ENCODE results near the gene PPM1E.
"Not testable (repeated sequence)": the region's sequence is repeated elsewhere in the genome, so short reads cannot be mapped to it uniquely, and the experiment has no call there.

The PPM1E gene

GRCh38 chr17:58789831-58790230, 34.2 kb downstream of the PPM1E start:
- Histone ChIP-seq H3K27me3 (peaks cover 41% of the 10 kb centered on the region), H3K4me3 (ENCODE audit: low read depth in 1 of 2, low read length in 1 of 2) (no peak overlapping the region), H3K36me3 (no peaks in the 10 kb centered on the region), H3K9me3 (no peaks in the 10 kb centered on the region), H3K27ac (no peak overlapping the region), H3K4me1 (ENCODE audit: control insufficient read depth in 1 of 2, insufficient read depth in 1 of 2, low read depth in 1 of 2, low read length in 1 of 2) (no peaks in the 10 kb centered on the region)
- no peak for TF ChIP-seq CTCF (IDR thresholded peaks at IDR 0.05)

- H3K9me3 ChIP-seq; H3K36me3 ChIP-seq; H3K4me3 ChIP-seq (ENCODE audit: low read depth in 1 of 2, low read length in 1 of 2); H3K4me1 ChIP-seq (ENCODE audit: control insufficient read depth in 1 of 2, insufficient read depth in 1 of 2, low read depth in 1 of 2, low read length in 1 of 2); H3K27ac ChIP-seq: not testable (repeated sequence)
- H3K27me3 ChIP-seq, result peaks cover 18% of the 10 kb centered on the region
Measured at GRCh38 chr17:58794508-58794907, 38.9 kb downstream of the PPM1E start.

GRCh38 chr17:58802188-58802587, 46.5 kb downstream of the PPM1E start:
- H3K4me1 ChIP-seq (ENCODE audit: control insufficient read depth in 1 of 2, insufficient read depth in 1 of 2, low read depth in 1 of 2, low read length in 1 of 2), result no peaks in the 10 kb centered on the region
- H3K4me3 ChIP-seq (ENCODE audit: low read depth in 1 of 2, low read length in 1 of 2), result no peak overlapping the region
- no peak overlapping the region for H3K27ac ChIP-seq
- H3K36me3 ChIP-seq, result no peaks in the 10 kb centered on the region
- TF ChIP-seq CTCF (IDR thresholded peaks at IDR 0.05), result no peak
- no peaks in the 10 kb centered on the region for H3K9me3 ChIP-seq
- H3K27me3 ChIP-seq, result peaks cover 5% of the 10 kb centered on the region

GRCh38 chr17:58806046-58806445, 50.4 kb downstream of the PPM1E start:
- no peaks in the 10 kb centered on the region for H3K9me3 ChIP-seq
- TF ChIP-seq CTCF (IDR thresholded peaks at IDR 0.05), result no peak

GRCh38 chr17:58808609-58809563, 53.2 kb downstream of the PPM1E start:
- Histone ChIP-seq H3K36me3 (no peaks in the 10 kb centered on the region), H3K9me3 (no peaks in the 10 kb centered on the region), H3K27me3 (peaks cover 23% of the 10 kb centered on the region), H3K4me1 (ENCODE audit: control insufficient read depth in 1 of 2, insufficient read depth in 1 of 2, low read depth in 1 of 2, low read length in 1 of 2) (no peaks in the 10 kb centered on the region), H3K4me3 (ENCODE audit: low read depth in 1 of 2, low read length in 1 of 2) (no peak overlapping the region), H3K27ac (no peak overlapping the region)
- no peak for TF ChIP-seq CTCF (IDR thresholded peaks at IDR 0.05)

More at GRCh38 chr17:58806046-58806445, 50.4 kb downstream of the PPM1E start:
- Histone ChIP-seq H3K4me3 (ENCODE audit: low read depth in 1 of 2, low read length in 1 of 2) (no peak overlapping the region), H3K27me3 (peaks cover 23% of the 10 kb centered on the region), H3K36me3 (no peaks in the 10 kb centered on the region), H3K4me1 (ENCODE audit: control insufficient read depth in 1 of 2, insufficient read depth in 1 of 2, low read depth in 1 of 2, low read length in 1 of 2) (no peaks in the 10 kb centered on the region), H3K27ac (no peak overlapping the region)

GRCh38 chr17:58809564-58809936, 53.9 kb downstream of the PPM1E start:
- TF ChIP-seq CTCF (IDR thresholded peaks at IDR 0.05), result no peak

More at GRCh38 chr17:58809564-58809936, 53.9 kb downstream of the PPM1E start:
- no peaks in the 10 kb centered on the region for H3K4me1 ChIP-seq (ENCODE audit: control insufficient read depth in 1 of 2, insufficient read depth in 1 of 2, low read depth in 1 of 2, low read length in 1 of 2)
- no peaks in the 10 kb centered on the region for H3K9me3 ChIP-seq
- H3K4me3 ChIP-seq (ENCODE audit: low read depth in 1 of 2, low read length in 1 of 2), result no peak overlapping the region
- H3K27me3 ChIP-seq, result peaks cover 23% of the 10 kb centered on the region
- H3K27ac ChIP-seq, result no peak overlapping the region
- no peaks in the 10 kb centered on the region for H3K36me3 ChIP-seq
